Left ventricle myocardium inferior (tissue), 1 donor: Measurements from ENCODE around the gene PRDM16. TPM values are rescaled to one million over a fixed set of nuclear protein-coding genes. Genes with fewer than 3 reads are reported as not detected.

ENCODE experiments used
- DNase-seq: peaks from one replicate; pipeline ENCODE4 v3.0.0-alpha.2; 2020
- H3K27ac ChIP-seq: fragments of 200-600 bp; replicated peaks from 2 replicates; pipeline ENCODE4 v1.8.0; 2021
- H3K27me3 ChIP-seq: fragments of 200-600 bp; 2 replicates; pipeline ENCODE4 v1.8.0; 2021; ENCODE audit warnings: low read depth
- H3K36me3 ChIP-seq: fragments of 200-600 bp; 2 replicates; pipeline ENCODE4 v1.8.0; 2021
- H3K4me1 ChIP-seq: fragments of 200-600 bp; 2 replicates; pipeline ENCODE4 v1.8.0; 2021
- H3K4me3 ChIP-seq: fragments of 200-600 bp; 2 replicates; pipeline ENCODE4 v1.8.0; 2021; ENCODE audit warnings: mild to moderate bottlenecking, moderate library complexity
- H3K9me3 ChIP-seq: fragments of 200-600 bp; replicated peaks from 2 replicates; pipeline ENCODE4 v1.8.0; 2021
- intact Hi-C: fragments of 100-400 bp; cut with micrococcal nuclease; formaldehyde crosslinking; loops from one replicate; pipeline ENCODE4 v1.11.0; 2022
- total RNA-seq: library from RNA; stranded (reverse); fragmentation: NEBNext Ultra II Directional; extraction: Animal tissue kit (Norgen Biotek cat#: 25700); gene quantifications from one replicate; pipeline ENCODE4 v1.2.1, GENCODE V29; 2021
- TF ChIP-seq, protein P1 (sequence below): fragments of 200-600 bp; IDR thresholded peaks from 2 replicates; pipeline ENCODE4 v1.8.0; 2021; ENCODE audit warnings: antibody characterized with exemption, mild to moderate bottlenecking, borderline replicate concordance
- donor health status: DM: no; HTN: yes; CAD: no; lungs with severe emphysema.

Gene PRDM16
- total RNA-seq, 1 donor from 2014 or later: 16.6 TPM

DNA sequence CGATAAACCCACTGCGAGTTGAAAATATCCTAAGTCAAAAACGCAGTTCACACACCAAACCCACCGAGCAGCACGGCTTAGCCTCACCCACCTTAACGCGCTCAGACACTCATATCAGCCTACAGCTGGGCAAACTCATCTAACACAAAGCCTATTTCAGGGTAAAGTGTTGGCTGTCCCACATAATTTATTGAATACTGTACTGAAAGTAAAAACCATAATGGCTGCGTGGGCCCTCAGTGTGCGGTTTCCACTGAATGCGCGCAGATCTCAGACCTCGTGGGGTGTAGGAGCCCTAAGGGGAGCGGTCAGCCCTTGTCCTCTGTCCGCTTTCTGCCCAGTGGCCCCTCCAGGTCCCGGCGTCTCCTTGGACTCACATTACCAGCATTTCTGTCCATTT lies 227.8 kb downstream of the PRDM16 start:
- intact Hi-C loops: no loop called here

GRCh38 chr1:3297756-3298155 lies 228.8 kb downstream of the PRDM16 start:
- intact Hi-C loops: no loop called here
- TF ChIP-seq, protein P1, sequence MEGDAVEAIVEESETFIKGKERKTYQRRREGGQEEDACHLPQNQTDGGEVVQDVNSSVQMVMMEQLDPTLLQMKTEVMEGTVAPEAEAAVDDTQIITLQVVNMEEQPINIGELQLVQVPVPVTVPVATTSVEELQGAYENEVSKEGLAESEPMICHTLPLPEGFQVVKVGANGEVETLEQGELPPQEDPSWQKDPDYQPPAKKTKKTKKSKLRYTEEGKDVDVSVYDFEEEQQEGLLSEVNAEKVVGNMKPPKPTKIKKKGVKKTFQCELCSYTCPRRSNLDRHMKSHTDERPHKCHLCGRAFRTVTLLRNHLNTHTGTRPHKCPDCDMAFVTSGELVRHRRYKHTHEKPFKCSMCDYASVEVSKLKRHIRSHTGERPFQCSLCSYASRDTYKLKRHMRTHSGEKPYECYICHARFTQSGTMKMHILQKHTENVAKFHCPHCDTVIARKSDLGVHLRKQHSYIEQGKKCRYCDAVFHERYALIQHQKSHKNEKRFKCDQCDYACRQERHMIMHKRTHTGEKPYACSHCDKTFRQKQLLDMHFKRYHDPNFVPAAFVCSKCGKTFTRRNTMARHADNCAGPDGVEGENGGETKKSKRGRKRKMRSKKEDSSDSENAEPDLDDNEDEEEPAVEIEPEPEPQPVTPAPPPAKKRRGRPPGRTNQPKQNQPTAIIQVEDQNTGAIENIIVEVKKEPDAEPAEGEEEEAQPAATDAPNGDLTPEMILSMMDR: no peak
- Histone ChIP-seq H3K27me3 (peaks cover 31% of the 10 kb centered on the region), H3K36me3 (no peaks in the 10 kb centered on the region), H3K4me1 (peaks cover 5% of the 10 kb centered on the region), H3K9me3 (peaks cover 8% of the 10 kb centered on the region), H3K27ac (no peak overlapping the region), H3K4me3 (no peak overlapping the region)
- no peak for DNase-seq

More for the DNA sequence above, 227.8 kb downstream of the PRDM16 start:
- peaks cover 2% of the 10 kb centered on the region for H3K9me3 ChIP-seq
- no peak overlapping the region for H3K4me3 ChIP-seq
- DNase-seq: no peak
- peaks cover 36% of the 10 kb centered on the region for H3K27me3 ChIP-seq
- H3K4me1 ChIP-seq: peaks cover 13% of the 10 kb centered on the region
- no peaks in the 10 kb centered on the region for H3K36me3 ChIP-seq
- no peak overlapping the region for H3K27ac ChIP-seq
- TF ChIP-seq, protein P1: no peak

DNA sequence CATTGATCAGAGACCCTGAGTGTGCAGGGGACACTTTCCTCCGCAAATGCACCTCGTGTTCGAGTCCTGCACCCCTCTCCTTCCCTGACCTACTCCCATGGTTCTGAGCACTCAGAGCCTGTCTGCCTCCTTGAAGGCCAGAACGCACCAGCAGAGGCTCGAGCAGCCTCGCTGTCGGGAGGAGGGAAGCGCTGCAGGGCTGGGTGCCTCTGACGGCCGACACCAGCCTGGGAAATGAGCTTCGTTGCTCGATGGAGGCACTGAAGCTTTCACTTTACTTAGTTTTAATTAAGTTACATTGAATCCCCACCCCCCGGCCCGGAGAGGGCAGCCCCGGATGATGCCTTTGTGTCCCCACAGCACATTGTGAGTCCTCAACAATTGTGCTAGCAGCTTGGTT lies 229.2 kb downstream of the PRDM16 start:
- Histone ChIP-seq H3K36me3 (no peaks in the 10 kb centered on the region), H3K9me3 (peaks cover 8% of the 10 kb centered on the region), H3K4me1 (peaks cover under 1% of the 10 kb centered on the region), H3K4me3 (no peak overlapping the region), H3K27me3 (peaks cover 28% of the 10 kb centered on the region), H3K27ac (no peak overlapping the region)
- intact Hi-C loops: no loop called here
- TF ChIP-seq, protein P1: no peak
- no peak for DNase-seq

GRCh38 chr1:3304246-3304645 lies 235.2 kb downstream of the PRDM16 start:
- DNase-seq: no peak
- H3K4me1 ChIP-seq: peaks cover 31% of the 10 kb centered on the region
- TF ChIP-seq, protein P1: no peak
- H3K27ac ChIP-seq: peak overlapping the region; percentile 8
- peaks cover 8% of the 10 kb centered on the region for H3K9me3 ChIP-seq
- intact Hi-C loops: no loop called here
- peaks cover 4% of the 10 kb centered on the region for H3K27me3 ChIP-seq
- H3K4me3 ChIP-seq: no peak overlapping the region
- no peaks in the 10 kb centered on the region for H3K36me3 ChIP-seq

- no peak for DNase-seq
- TF ChIP-seq, protein P1: no peak
- Histone ChIP-seq H3K9me3 (peaks cover 8% of the 10 kb centered on the region), H3K27ac (peak overlapping the region; percentile 8), H3K36me3 (no peaks in the 10 kb centered on the region), H3K4me3 (no peak overlapping the region), H3K4me1 (peaks cover 35% of the 10 kb centered on the region), H3K27me3 (peaks cover 8% of the 10 kb centered on the region)
- intact Hi-C loops: no loop called here
Measured at GRCh38 chr1:3304692-3305091, 235.7 kb downstream of the PRDM16 start.
